ENCODE results near the gene PCNX1.

GRCh38 chr14:70897464-70897863 lies 9.8 kb upstream of the PCNX1 start:
- TF ChIP-seq CTCF (IDR thresholded peaks at IDR 0.05) (no peak), POLR2A (IDR thresholded peaks at IDR 0.05) (no peak), EP300 (IDR thresholded peaks at IDR 0.05) (no peak), POLR2AphosphoS5 (IDR thresholded peaks at IDR 0.05) (peak; percentile 67)
